Measurements from ENCODE around the gene CPED1.

Gene CPED1

GRCh38 chr7:121026159-121026558, 37.6 kb downstream of the CPED1 start:
- no peak for TF ChIP-seq FOXP2 (optimal IDR thresholded peaks at IDR 0.05; ENCODE audit: borderline replicate concordance, extremely low read depth, extremely low read length, insufficient read depth)
- no peak for TF ChIP-seq SIN3A (IDR thresholded peaks at IDR 0.05; ENCODE audit: borderline replicate concordance, insufficient read depth, low read length)
- TF ChIP-seq REST (IDR thresholded peaks at IDR 0.05; ENCODE audit: insufficient read depth in 1 of 2, low read depth in 2 of 2, low read length in 2 of 2): no peak
- no peak for TF ChIP-seq TAF1 (IDR thresholded peaks at IDR 0.05; ENCODE audit: borderline replicate concordance, insufficient read depth, low read length)
- TF ChIP-seq POLR2AphosphoS5 (IDR thresholded peaks at IDR 0.05; ENCODE audit: low read depth, low read length): no peak

- TF ChIP-seq SIN3A (IDR thresholded peaks at IDR 0.05; ENCODE audit: borderline replicate concordance, insufficient read depth, low read length): no peak
- TF ChIP-seq POLR2AphosphoS5 (IDR thresholded peaks at IDR 0.05; ENCODE audit: low read depth, low read length): no peak
- no peak for TF ChIP-seq REST (IDR thresholded peaks at IDR 0.05; ENCODE audit: insufficient read depth in 1 of 2, low read depth in 2 of 2, low read length in 2 of 2)
- TF ChIP-seq TAF1 (IDR thresholded peaks at IDR 0.05; ENCODE audit: borderline replicate concordance, insufficient read depth, low read length): no peak
- no peak for TF ChIP-seq FOXP2 (optimal IDR thresholded peaks at IDR 0.05; ENCODE audit: borderline replicate concordance, extremely low read depth, extremely low read length, insufficient read depth)
Observed at GRCh38 chr7:121026577-121027111, 38.1 kb downstream of the CPED1 start.

- TF ChIP-seq SIN3A (IDR thresholded peaks at IDR 0.05; ENCODE audit: borderline replicate concordance, insufficient read depth, low read length) (no peak), REST (IDR thresholded peaks at IDR 0.05; ENCODE audit: insufficient read depth in 1 of 2, low read depth in 2 of 2, low read length in 2 of 2) (no peak), FOXP2 (optimal IDR thresholded peaks at IDR 0.05; ENCODE audit: borderline replicate concordance, extremely low read depth, extremely low read length, insufficient read depth) (no peak)
Observed at GRCh38 chr7:121027761-121028669, 39.5 kb downstream of the CPED1 start.

GRCh38 chr7:121029302-121029701, 40.8 kb downstream of the CPED1 start:
- no peak for TF ChIP-seq SIN3A (IDR thresholded peaks at IDR 0.05; ENCODE audit: borderline replicate concordance, insufficient read depth, low read length)
- TF ChIP-seq REST (IDR thresholded peaks at IDR 0.05; ENCODE audit: insufficient read depth in 1 of 2, low read depth in 2 of 2, low read length in 2 of 2): no peak
- no peak for TF ChIP-seq TAF1 (IDR thresholded peaks at IDR 0.05; ENCODE audit: borderline replicate concordance, insufficient read depth, low read length)
- no peak for TF ChIP-seq POLR2AphosphoS5 (IDR thresholded peaks at IDR 0.05; ENCODE audit: low read depth, low read length)
- TF ChIP-seq FOXP2 (optimal IDR thresholded peaks at IDR 0.05; ENCODE audit: borderline replicate concordance, extremely low read depth, extremely low read length, insufficient read depth): no peak
